Right atrium auricular region (tissue), 2 donors: ENCODE results near the gene BCL2A1. TPM values are rescaled to one million over a fixed set of nuclear protein-coding genes. Genes with fewer than 3 reads are reported as not detected.
A peak's percentile ranks its signal among the peaks of the same experiment; 100 is the strongest.
"Not testable (repeated sequence)": the region's sequence is repeated elsewhere in the genome, so short reads cannot be mapped to it uniquely, and the experiment has no call there.

Experiments
- DNase-seq: peaks from one replicate; pipeline ENCODE4 v3.0.0-alpha.2; 2019; ENCODE audit warnings: low spot score
- H3K27ac ChIP-seq, 2 donors: fragments of 200-600 bp; sonication (generic); 1 replicate in 1 of 2; 2 replicates in 1 of 2; pipeline ENCODE4 v1.5.1; 2016 to 2019
- H3K27me3 ChIP-seq, 2 donors: fragments of 200-600 bp; sonication (generic); one replicate each; pipeline versions ENCODE4 v1.5.1 to v1.6.0; 2017 to 2019
- H3K36me3 ChIP-seq: fragments of 200-600 bp; sonication (generic); one replicate; pipeline ENCODE4 v1.5.1; 2016
- H3K4me1 ChIP-seq, 2 donors: fragments of 200-600 bp; sonication (generic); one replicate each; pipeline versions ENCODE4 v1.5.1 to v1.6.0; 2017 to 2019
- H3K4me3 ChIP-seq, 2 donors: fragments of 200-600 bp; sonication (generic); 1 replicate in 1 of 2; 2 replicates in 1 of 2; pipeline ENCODE4 v1.5.1; 2017 to 2019; ENCODE audit warnings: mild to moderate bottlenecking in 1 of 2, moderate library complexity in 1 of 2
- H3K9me3 ChIP-seq, 2 donors: fragments of 200-600 bp; sonication (generic); one replicate each; pipeline ENCODE4 v1.5.1; 2019
- total RNA-seq, 2 donors: library from RNA; depleted of rRNA; stranded (reverse); fragments of >200 nt; gene quantifications; one replicate each; pipeline ENCODE4 v1.1.0, GENCODE V29; 2016
- TF ChIP-seq, protein P1 (sequence below), 2 donors: fragments of 200-600 bp; sonication (generic); IDR thresholded peaks; one replicate each; pipeline ENCODE4 v1.5.1; 2019; ENCODE audit warnings: antibody characterized with exemption in 2 of 2

BCL2A1 gene
- total RNA-seq, 2 donors from 2014 or later, result 1.5 to 3.1 TPM

GRCh38 chr15:79922512-79923078, 48.4 kb downstream of the BCL2A1 start:
- H3K36me3 ChIP-seq, result no peaks in the 10 kb centered on the region

DNA sequence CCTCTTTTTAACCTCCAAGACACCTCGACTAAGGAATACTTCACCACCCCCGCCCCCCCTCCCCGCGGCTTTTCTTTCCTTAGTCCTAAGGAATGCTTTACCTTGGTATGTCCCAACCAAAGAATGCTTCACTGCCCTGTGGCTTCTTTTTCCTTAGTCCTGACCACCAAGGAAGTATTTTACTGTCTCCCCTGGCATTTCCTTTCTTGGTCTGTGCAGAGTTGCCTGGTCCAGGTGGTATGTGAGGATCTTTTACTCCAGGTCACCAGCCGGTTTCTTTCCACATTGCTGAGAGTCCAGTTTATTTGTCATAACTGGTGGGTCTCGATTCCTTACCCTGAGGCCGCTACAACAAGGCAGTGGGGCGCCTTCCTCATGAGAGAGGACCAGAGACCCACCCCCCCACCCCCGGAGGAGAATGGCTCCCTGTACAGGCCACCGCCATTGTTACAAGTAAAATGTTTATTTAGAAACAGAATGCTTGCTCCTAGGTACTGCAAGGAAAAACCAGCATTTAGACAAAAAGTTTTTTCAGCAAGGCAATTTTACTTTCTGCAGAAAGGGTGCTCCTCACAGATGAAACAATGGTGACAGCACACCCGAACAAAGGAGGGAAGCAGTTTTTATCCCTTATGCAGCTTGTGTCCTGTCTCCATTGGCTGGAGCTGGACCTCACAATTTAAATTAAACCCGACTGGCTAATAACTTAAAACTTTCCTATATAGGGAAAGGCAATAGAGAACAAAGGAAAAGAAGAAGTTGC, 51.1 kb downstream of the BCL2A1 start:
- H3K9me3 ChIP-seq, result peaks cover 20 to 48% of the 10 kb centered on the region in 2 donors

More at GRCh38 chr15:79922512-79923078, 48.4 kb downstream of the BCL2A1 start:
- no peak for DNase-seq
- Histone ChIP-seq H3K27me3 (no peaks in the 10 kb centered on the region), H3K27ac (peak overlapping the region; percentile 93 to 96), H3K4me3 (peak overlapping the region; percentile 77 to 95), H3K9me3 (peaks cover 14 to 23% of the 10 kb centered on the region in 2 donors), H3K4me1 (peaks cover 0 to 12% of the 10 kb centered on the region in 2 donors)
- TF ChIP-seq, protein P1, sequence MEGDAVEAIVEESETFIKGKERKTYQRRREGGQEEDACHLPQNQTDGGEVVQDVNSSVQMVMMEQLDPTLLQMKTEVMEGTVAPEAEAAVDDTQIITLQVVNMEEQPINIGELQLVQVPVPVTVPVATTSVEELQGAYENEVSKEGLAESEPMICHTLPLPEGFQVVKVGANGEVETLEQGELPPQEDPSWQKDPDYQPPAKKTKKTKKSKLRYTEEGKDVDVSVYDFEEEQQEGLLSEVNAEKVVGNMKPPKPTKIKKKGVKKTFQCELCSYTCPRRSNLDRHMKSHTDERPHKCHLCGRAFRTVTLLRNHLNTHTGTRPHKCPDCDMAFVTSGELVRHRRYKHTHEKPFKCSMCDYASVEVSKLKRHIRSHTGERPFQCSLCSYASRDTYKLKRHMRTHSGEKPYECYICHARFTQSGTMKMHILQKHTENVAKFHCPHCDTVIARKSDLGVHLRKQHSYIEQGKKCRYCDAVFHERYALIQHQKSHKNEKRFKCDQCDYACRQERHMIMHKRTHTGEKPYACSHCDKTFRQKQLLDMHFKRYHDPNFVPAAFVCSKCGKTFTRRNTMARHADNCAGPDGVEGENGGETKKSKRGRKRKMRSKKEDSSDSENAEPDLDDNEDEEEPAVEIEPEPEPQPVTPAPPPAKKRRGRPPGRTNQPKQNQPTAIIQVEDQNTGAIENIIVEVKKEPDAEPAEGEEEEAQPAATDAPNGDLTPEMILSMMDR (IDR thresholded peaks at IDR 0.05), result no peak

GRCh38 chr15:79919090-79919748, 51.8 kb downstream of the BCL2A1 start:
- H3K4me1 ChIP-seq, result peaks cover 0 to 10% of the 10 kb centered on the region in 2 donors
- no peaks in the 10 kb centered on the region for H3K27me3 ChIP-seq
- H3K9me3 ChIP-seq, result peaks cover 20 to 55% of the 10 kb centered on the region in 2 donors
- H3K36me3 ChIP-seq, result no peaks in the 10 kb centered on the region
- H3K4me3 ChIP-seq, result no peak overlapping the region
- H3K27ac ChIP-seq, result no peak overlapping the region
- DNase-seq, result no peak
- TF ChIP-seq, protein P1 (IDR thresholded peaks at IDR 0.05), result no peak

More for the DNA sequence above, 51.1 kb downstream of the BCL2A1 start:
- peaks cover 0 to 12% of the 10 kb centered on the region in 2 donors for H3K4me1 ChIP-seq
- H3K36me3 ChIP-seq, result no peaks in the 10 kb centered on the region
- no peak for DNase-seq
- no peak overlapping the region for H3K4me3 ChIP-seq
- no peak overlapping the region for H3K27ac ChIP-seq
- H3K27me3 ChIP-seq, result no peaks in the 10 kb centered on the region
- TF ChIP-seq, protein P1 (IDR thresholded peaks at IDR 0.05), result no peak

GRCh38 chr15:79918278-79918677, 52.7 kb downstream of the BCL2A1 start:
- Histone ChIP-seq H3K27ac (no peak overlapping the region), H3K36me3 (no peaks in the 10 kb centered on the region), H3K9me3 (peaks cover 20 to 58% of the 10 kb centered on the region in 2 donors), H3K27me3 (no peaks in the 10 kb centered on the region), H3K4me3 (no peak overlapping the region), H3K4me1 (peaks cover 0 to 7% of the 10 kb centered on the region in 2 donors)
- no peak for DNase-seq
- TF ChIP-seq, protein P1 (IDR thresholded peaks at IDR 0.05), result no peak

DNA sequence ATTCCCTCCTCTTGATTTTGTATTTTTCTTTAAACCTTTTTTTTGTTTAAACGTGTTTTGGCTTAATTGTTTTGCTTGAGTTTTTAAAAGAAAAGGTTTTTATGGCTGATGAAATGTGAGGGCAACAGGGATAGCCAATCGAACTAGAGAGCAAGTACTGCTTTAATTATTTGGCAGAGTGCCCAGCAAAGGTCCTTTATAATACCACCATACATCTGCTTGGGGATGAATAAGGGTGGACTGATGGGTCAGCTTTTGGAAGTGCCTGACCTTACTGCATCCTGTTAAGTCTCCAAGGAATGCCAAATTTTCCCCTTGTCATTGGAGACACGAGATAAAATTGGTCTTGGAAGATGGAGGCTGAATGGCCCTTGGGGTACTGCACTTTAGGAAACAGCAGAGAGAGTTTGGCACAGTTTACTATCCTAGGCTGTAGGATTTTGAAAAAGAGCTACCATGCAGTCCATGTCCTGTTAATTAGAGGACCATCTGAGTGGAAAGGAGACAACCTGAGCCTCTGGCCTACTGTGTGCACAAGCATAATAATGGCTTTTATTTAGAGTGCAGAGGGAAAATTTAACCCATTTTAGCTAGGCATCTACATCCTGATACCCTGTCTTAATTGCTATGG, 54.4 kb downstream of the BCL2A1 start:
- TF ChIP-seq, protein P1 (IDR thresholded peaks at IDR 0.05), result no peak
- Histone ChIP-seq H3K9me3 (peaks cover 20 to 58% of the 10 kb centered on the region in 2 donors), H3K27ac (no peak overlapping the region), H3K4me1 (no peaks in the 10 kb centered on the region), H3K36me3 (no peaks in the 10 kb centered on the region), H3K4me3 (no peak overlapping the region), H3K27me3 (no peaks in the 10 kb centered on the region)
- no peak for DNase-seq

GRCh38 chr15:79915776-79916501, 55.1 kb downstream of the BCL2A1 start:
- not testable (repeated sequence) for DNase-seq, H3K36me3 ChIP-seq
- peaks cover 20 to 58% of the 10 kb centered on the region in 2 donors for H3K9me3 ChIP-seq

More at GRCh38 chr15:79915776-79916501, 55.1 kb downstream of the BCL2A1 start:
- not testable (repeated sequence) for H3K27me3 ChIP-seq, H3K4me3 ChIP-seq, H3K4me1 ChIP-seq, H3K27ac ChIP-seq
